SH-SY5Y (cell line): ENCODE measurements around the gene RPS6KA2.

Experiments
- GATA2 ChIP-seq: IDR thresholded peaks from 2 replicates; pipeline ENCODE4 v1.6.1; 2011; ENCODE audit warnings: mild to moderate bottlenecking, low read depth, low read length
- GATA3 ChIP-seq: IDR thresholded peaks from 2 replicates; pipeline ENCODE4 v1.6.1; 2011; ENCODE audit warnings: low read depth, mild to moderate bottlenecking, low read length, moderate library complexity

Gene RPS6KA2

DNA sequence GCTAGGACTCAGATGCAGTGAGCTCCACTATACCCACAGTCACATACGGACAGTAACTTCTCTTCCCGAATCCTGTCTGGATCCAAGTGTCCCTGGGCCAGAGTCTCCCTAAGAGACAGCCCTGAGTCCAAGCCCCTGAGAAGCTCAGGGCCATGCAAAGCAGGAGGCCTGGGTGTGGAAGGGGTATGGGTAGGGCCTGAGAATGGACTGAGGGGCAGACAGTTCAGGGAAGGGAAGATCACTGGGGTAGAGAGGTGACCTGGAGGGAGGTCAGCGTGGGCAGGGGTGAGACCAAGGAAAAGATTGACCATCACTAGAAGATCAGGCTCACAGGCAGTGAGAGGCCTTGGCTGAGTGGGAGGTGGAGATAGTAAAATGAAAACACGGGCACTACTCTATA lies 8.8 kb downstream of the RPS6KA2 start:
- no peak for TF ChIP-seq GATA2
- no peak for TF ChIP-seq GATA3

DNA sequence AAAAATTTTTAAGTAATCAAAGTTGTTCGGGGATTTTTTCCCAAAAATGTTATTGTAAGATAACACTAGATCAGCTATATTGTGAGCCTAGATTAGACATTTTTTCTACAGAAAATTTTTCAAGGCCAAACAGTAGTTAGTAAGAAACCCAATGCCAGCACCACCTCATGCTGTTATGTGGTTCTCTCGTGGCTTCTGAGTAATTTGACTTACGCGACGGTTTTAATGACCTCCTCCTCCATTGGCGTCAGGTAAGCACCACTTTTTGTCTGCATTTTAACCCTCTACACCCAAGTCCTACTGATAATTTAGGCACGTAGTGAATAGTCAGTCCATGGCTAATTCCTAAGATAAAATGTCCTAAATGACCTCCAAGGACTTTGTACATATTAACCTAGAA lies 9.7 kb downstream of the RPS6KA2 start:
- TF ChIP-seq GATA2 (no peak), GATA3 (no peak)

GRCh38 chr6:166616261-166617238 lies 10.5 kb downstream of the RPS6KA2 start:
- no peak for TF ChIP-seq GATA2
- TF ChIP-seq GATA3, result no peak

- no peak for TF ChIP-seq GATA2
- TF ChIP-seq GATA3, result no peak
Observed at GRCh38 chr6:166615059-166615770, 11.8 kb downstream of the RPS6KA2 start.

DNA sequence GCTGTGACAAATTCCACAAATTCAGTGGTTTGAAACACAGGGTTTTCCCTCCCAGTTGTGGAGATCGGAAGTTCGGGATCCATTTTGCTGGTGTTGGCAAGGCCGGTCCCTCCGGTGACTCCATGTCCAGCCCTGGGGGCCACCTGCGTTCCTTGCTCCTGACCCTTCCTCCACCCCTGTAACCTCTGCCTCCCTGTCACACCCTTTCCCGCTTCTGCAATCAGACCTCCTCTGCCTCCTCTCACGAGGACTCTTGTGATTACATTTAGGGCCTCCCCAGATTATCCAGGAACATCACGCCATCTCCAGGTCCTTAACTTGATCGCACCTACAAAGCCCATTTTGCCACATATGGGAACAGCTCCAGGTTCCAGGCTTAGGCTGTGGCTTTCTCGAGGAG lies 12.5 kb downstream of the RPS6KA2 start:
- TF ChIP-seq GATA3 (no peak), GATA2 (no peak)

DNA sequence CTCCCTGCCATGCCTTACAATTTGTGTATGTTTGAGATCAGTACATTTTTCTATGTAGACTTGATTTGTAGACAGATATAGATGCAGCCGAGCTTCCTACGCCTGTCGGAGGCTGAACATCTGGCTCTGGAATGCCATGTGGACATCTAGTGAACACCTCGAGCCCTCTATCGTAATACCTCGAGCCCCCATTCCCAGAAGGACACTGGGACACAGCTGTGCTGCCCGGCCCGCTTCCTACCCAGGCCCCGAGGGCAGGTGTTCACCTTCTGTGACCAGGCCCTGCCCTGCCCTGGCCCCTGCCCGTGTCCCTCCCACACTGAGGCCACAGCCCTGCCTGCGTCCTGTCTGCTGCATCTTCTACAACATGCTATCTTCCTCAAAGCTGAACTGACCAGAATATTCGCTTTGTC lies 12.9 kb downstream of the RPS6KA2 start:
- TF ChIP-seq GATA2 (peak; percentile 31; the same call in 1 of the 2 replicates), GATA3 (no peak)

GRCh38 chr6:166613027-166613426 lies 14.0 kb downstream of the RPS6KA2 start:
- TF ChIP-seq GATA3 (no peak), GATA2 (no peak)

- TF ChIP-seq GATA3 (no peak), GATA2 (no peak)
Observed at GRCh38 chr6:166612471-166612881, 14.6 kb downstream of the RPS6KA2 start.

- TF ChIP-seq GATA3 (no peak), GATA2 (no peak)
Observed at GRCh38 chr6:166611631-166612030, 15.4 kb downstream of the RPS6KA2 start.

- TF ChIP-seq GATA2 (no peak), GATA3 (no peak)
Observed at GRCh38 chr6:166610069-166610468, 17.0 kb downstream of the RPS6KA2 start.

GRCh38 chr6:166608774-166609173 lies 18.3 kb downstream of the RPS6KA2 start:
- TF ChIP-seq GATA2, result no peak
- no peak for TF ChIP-seq GATA3

DNA sequence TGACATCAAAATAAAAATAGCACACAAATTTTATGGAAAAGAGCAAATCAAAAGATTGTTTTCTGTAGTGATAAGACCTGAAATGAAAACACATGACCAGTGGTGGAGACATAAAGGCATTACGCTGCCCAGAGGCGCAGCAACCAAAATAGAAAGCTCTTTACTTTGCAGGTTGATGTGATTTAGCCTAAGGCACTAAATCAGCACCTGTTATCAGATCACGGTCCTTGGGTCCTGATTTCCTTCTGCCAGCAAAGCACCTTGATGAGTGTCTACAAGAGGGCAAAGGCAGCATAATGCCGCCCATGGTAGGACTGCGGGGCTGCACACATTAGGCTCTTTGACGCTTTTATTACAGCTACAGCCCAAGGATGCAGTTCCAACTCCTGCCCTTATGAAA lies 21.3 kb downstream of the RPS6KA2 start:
- TF ChIP-seq GATA2 (peak; percentile 65), GATA3 (no peak)

- TF ChIP-seq GATA2, result no peak
- TF ChIP-seq GATA3, result no peak
Observed at GRCh38 chr6:166604911-166605310, 22.1 kb downstream of the RPS6KA2 start.

- TF ChIP-seq GATA3 (no peak), GATA2 (no peak)
Observed at GRCh38 chr6:166604328-166604727, 22.7 kb downstream of the RPS6KA2 start.
